CD4-positive, alpha-beta T cell treated with Interleukin-10 for 1 hour (primary cell): Measurements from ENCODE around the gene KISS1R.

Experiments used
- DNase-seq: peaks from one replicate; pipeline ENCODE4 v3.0.0-alpha.2; 2020

Gene KISS1R

DNA sequence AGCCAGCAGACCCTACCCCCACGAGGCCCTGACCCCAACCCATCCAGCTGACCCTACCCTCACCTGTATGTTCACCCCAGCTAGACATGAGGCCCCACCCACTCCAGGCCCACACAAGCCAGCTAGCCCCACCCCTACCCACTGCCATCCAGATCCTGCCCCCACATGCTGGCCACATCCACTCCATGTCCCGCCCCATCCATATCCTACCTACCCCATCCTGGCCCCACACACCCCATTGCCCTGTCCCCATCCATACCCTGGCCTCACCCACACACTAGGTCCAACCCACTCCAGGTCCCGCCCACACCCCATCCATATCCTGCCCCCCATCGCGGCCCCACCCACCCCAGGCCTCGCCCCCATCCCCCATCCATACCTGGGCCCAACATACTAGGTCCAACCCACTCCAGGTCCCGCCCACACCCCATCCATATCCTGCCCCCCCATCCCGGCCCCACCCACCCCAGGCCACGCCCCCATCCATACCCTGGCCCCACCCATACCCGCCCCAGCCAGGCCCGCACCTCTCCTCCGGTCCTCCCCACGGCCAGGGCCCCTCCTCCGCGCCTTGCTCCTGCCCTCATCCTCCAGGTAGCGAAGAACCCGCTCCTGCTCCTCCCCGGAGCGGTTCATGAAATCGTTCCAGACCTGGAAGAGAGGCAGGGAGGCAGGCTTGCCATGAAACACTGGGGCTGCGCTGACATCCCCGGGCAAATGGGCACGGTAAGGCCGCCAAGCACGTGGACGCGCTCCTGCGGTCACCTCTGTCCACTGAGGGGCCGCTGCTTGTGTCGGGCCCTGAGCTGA lies 16.6 kb upstream of the KISS1R start:
- peak; percentile 63 for DNase-seq

DNA sequence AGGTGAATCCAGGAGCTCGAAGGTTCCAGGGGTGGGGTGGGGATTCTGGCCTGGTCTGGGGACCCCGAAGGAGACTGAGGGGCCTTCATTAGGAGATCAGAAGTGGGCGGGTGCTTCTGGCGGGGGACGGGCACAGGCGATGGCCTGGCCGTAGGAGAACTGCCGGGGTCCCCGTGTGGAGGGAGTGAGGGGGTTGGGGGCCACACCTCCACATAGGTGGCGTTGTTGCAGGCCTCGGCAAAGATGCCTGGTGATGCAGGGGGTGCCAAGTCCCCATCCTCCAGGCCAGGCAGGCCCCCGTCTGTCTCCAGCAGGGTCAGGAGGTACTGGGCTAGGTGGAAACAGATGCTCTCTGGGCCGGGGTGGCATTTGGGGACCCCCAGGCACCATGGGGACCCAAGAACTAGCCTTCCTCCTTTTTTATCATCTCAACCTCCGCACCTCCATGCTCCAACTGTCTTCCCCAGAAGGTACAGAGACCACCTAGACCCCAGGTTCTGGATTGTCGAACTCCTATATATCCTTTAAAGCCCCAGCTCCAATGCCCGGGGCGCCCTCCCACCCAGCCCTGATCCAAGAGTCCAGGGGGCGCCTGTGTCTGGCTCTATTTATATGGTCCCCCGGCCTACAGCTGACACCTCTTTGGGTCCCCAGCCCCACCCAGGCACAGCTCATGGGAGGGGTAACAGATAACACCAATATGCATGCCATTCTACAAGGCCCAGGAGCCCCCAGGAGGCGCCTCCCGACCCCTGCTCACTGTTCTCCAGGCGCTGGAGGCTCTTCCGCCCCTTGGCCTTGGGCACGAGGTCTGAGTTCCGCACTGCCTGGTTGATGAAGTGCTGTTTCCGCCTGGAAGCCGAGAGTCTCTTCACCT lies 15.7 kb upstream of the KISS1R start:
- no peak for DNase-seq

DNA sequence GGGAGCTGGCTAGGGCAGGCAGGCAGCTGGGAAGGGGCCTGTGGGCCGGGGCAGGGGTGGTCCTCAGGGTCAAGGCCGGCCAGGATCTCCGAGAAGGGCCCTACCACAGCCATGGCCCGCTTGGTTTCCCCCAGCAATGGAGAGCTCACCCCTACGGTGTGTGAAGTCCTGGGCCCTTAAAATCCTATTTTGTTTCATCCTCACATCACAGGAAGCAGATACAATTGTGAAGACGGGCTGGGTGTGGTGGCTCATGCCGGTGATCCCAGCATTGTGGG lies 15.1 kb upstream of the KISS1R start:
- DNase-seq: no peak

DNA sequence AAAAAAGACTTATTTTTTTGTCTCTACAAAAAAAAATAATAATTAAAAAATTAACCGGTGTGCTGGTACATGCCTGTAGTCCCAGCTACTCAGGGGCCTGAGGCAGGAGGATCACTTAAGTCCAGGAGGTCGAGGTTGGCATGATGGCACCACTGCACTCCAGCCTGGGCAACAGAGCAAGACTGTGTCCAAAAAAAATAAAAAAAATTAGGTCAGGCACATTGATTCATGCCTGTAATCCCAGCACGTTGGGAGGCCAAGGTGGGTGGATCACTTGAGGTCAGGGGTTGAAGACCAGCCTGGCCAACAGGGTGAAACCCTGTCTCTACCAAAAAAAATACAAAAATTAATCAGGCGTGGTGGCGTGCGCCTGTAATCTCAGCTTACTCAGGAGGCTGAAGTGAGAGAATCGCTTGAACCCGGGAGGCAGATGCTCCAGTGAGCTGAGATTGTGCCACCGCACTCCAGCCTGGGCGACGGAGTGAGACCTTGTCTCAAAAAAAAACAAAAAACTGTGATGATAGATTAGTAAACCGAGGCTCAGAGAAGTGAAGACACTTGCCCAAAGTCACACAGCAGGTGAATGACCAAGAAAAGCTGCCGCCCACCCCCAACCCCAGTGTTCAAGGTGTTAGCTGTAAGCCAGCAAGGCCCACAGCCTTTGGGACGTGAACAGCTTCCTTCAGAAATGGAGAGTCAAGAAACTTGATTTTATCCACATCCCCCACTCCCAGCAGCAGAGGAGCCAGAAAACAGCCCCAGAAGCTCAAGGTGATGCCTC lies 14.5 kb upstream of the KISS1R start:
- DNase-seq: no peak

DNA sequence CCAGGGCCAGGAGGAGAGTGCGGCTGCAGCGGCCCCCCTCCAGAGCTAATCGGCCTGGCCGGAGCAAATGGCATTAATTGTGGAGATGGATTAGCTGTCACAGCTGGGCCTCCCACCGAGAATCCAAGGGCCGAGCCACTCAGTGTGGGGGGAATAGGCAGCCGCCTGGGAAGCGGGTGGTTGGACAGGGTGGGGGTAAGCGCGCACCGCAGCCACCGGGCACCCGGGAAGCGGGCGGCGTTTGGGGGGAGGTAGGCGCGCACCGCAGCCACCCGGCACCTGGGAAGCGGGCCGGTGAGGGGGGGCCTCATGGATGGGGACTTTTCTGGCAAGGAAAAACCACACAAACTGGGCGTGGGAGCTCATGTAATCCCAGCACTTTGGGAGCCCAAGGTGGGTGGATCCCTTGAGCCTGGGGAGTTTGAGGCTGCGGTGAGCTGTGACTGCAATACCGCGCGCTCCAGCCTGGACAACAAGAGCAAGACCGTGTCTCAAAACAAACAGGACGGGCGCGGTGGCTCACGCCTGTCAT lies 13.8 kb upstream of the KISS1R start:
- no peak for DNase-seq

DNA sequence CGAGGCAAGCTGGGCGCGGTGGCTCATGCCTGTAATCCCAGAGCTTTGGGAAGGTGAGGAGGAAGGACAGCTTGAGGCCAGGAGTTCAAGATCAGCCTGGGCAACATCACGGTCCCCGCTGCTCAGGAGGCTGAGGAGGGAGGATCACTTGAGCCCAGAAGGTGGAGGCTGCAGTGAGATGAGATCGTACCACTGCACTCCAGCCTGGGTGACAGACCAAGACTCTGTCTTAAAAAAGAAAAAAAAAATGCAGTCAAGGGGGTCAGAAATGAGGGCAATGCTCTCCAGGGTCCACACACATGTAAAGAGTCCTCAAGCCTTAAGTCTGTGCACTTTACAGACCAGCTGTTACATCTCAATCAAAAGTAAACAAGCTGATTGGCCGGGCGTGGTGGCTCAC lies 12.6 kb upstream of the KISS1R start:
- no peak for DNase-seq

DNA sequence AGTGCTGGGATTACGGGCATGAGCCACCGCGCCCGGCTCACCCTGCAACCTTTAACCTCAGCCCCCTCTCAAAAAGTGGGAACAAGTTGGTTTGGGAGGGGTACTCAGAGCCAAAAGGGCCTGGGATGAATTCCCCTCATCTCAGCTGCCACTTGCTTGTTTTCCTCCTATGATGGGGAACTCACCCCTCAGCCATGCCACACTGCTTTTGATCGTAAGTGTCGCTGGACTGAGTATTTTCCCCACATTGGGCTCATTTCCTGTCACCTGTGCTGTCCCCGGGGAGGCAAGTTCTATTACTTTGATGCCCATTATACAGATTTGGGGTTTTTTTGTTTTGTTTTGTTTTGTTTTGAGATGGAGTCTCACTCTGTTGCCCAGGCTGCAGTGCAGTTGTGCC lies 10.7 kb upstream of the KISS1R start:
- peak; percentile 65 for DNase-seq

DNA sequence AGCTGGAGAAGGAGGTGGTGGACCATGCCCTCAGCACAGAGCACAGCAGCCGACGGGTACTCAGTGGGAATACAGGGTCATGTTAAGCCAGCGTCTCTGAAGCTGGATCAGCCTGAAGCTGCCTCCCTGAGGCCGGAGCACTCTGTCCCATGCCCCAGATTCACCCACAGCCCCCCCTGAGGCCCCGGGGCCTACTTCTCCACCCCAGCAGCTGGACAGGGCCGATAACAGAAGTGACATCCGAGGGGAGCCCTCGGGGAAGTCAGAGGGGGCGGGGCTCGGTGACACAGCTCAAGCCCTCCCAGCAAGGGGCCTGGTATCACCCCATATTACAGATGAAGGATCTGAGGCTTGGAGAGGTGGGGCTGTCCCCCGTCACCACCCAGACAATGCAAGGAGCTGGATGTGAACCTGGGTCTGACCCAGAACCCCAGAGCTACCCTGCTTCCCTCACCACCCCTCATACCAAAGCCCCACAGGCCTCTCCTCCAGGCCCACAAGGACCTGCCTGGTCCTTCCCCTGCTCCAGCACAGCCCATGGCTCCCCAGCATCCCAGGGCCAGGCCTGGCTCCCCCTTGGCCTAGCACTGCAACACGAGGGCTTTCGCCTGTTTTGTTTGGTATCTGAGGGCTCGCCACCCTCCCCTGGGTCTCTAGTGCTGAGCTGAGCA lies 9.8 kb upstream of the KISS1R start:
- peak; percentile 52 for DNase-seq

DNA sequence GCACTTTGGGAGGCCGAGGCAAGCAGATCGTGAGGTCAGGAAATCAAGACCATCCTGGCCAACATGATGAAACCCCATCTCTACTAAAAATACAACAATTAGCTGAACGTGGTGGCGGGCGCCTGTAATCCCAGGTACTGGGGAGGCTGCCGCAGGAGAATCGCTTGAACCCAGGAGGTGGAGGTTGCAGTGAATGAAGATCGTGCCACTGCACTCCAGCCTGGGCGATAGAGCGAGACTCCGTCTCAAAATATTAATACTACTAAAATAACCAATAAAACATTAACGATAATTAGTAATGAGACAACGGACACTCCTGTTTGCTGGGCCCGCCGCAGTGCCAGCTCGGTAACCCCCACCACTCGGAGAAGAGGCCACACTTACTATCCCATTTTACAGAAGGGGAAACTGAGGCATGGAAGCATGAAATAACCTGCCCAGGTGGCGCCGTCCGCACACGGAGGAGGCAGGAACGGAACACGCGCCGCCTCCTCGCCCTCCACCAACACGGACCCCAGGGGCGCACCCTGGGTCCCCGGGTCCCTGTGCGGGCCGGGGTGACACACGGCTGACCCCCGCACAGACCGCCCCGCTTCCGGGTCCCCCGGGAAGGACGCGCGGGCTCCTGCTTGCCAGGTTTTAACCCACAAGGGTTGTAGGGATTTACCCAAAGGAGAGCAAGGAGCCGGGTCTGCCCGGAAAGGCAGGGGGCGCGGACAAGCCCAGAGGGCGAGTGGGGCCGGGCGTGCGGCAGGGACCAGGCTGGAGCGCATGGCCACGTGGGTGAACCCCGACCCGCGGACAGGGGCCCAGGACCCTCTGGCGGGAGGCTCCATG lies 5.7 kb upstream of the KISS1R start:
- no peak for DNase-seq

DNA sequence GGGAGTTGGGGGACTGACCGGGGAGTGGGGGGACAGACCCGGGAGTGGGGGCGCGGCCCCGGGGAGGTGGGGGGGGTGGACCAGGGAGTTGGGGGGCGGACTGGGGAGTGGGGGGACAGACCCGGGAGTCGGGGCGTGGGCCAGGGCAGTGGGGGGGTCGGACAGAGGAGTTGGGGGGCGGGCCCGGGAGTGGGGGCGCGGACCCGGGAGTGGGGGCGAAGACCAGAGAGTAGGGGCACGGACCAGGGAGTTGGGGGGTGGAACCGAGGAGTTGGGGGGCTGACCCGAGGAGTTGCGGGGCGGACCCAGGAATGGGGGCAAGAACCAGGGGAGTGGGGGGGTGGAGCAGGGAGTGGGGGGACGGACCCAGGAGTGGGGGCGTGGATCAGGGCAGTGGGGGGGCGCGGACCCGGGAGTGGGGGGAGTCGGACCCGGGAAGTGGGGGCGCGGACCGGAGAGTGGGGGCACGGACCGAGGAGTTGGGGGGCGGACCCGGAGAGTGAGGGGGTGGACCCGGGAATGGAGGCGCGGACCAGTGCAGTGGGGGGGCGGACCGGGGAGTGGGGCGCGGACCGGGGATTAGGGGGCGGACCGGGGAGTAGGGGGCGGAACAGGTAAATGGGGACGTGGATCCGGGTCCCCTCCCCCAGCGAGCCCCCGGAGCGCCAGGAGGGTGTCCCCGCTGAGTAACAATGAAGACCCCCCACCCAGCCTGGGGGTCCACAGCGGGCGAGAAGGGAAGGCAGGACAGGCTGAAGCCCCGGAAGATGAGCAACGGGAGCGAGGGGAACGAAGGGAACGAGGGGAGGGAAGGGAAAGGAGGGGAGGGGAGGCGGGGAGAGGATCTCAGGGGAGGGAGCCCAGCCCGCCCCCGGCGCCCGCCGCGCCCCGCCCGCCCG lies 4.7 kb upstream of the KISS1R start:
- DNase-seq: peak; percentile 61

DNA sequence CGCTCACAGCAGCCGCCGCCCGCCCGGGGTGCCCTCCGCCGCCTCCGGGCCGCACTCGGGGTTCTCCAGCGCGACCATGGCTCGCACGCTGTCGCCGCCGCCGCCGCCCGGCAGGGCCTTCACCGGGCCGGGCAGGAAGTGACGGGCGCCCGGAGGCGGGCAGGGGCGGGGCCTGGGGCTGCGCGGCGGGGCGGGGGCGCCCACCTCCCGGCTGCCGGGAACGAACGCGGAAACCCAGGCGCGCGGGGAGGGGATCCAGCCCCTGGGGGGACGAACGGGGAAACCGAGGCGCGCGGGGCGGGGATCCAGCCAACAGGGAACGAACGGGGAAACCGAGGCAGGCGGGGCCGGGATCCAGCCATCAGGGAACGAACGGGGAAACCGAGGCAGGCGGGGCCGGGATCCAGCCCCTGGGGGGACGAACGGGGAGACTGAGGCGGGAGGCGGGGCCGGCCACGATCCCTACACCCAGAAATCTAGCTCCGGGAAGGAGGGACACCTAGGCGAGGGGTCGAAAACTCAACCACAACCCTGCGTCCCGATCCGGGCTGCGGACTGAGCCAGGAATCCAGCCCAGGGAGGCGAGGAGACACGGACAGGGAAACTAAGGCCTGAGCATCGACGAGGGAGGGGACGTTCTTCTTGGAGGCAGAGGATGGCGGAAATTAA lies 3.9 kb upstream of the KISS1R start, which contains the start of gene R3HDM4:
Gene R3HDM4 (minus strand): TSS at position 140 of the 669 bp plus-strand sequence. CDS start 62 bp downstream, at position 78.
- peak; percentile 92 for DNase-seq

DNA sequence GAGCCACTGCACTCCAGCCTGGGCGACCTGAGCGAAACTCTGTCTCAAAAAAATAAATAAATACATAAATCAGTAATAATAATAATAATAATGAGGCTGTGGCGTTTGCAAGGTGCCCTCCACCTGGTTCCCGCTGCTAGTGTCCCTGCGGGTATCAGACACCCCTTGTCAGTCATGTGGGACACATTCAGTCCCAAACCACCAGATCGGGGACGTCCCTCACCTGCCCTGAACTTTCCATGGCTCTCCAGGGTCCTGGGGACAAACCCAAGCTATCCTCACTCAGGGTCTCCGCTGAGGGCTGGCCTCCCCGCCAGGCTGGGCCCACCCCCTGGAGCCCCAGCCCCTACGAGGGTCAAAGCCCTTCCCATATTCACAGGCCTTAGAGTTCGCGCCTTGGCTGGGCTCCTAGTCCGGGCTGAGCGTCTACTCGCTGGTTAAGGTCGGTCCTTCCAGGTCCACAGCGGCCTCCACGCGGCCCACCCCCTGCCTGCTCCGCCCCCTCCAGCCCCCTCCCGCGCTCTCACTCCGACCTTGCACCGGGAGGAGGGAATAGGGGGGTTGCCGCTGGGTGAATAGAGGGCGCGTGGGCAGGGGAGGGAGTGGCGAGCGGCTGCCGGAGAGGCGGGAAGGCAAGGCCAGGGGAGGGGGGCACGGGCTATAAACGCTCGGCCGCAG lies 349 bp upstream of the KISS1R start:
- no peak for DNase-seq

DNA sequence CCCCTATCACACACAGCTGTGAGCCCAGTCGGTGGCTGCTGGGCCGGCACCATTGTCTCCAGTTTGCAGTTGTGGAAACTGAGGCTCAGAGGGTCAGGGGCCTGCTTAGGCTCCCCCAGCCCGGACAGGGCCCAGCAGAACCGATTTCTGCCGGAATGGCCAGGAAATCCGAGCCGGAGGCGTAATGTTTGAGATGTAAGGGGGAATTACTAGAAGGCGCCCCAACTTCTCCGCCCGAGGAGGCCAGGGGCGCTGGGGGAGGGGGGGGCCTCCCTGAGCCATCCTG lies 962 bp downstream of the KISS1R start:
- DNase-seq: no peak

DNA sequence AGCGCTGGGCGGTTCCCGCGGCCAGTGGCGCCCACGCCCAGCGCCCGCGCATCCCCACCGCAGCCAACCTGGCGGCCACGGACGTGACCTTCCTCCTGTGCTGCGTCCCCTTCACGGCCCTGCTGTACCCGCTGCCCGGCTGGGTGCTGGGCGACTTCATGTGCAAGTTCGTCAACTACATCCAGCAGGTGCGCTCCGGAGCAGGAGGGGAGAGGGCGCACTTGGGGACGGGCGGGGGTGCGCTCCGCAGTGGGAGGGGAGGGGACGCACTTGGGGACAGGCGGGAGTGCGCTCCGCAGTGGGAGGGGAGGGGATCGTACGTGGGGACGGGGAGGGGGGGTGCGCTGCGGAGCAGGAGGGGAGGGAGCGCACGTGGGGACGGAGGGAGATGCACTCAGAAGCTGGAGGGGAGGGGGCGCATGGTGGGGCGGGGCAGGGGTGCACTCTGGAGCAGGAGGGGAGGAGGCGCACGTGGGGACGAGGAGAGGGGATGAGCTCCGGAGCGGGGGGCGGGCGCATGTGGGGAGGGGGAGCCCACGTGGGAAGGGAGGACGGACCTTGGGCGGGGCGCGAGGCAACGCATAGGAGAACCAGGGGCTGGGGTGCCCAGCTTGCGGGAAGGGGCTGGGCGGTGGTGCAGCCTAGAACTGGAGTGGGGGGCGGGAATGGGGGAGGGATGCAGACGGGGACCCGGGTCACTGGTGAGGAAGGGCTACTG lies 1.5 kb downstream of the KISS1R start:
- no peak for DNase-seq

DNA sequence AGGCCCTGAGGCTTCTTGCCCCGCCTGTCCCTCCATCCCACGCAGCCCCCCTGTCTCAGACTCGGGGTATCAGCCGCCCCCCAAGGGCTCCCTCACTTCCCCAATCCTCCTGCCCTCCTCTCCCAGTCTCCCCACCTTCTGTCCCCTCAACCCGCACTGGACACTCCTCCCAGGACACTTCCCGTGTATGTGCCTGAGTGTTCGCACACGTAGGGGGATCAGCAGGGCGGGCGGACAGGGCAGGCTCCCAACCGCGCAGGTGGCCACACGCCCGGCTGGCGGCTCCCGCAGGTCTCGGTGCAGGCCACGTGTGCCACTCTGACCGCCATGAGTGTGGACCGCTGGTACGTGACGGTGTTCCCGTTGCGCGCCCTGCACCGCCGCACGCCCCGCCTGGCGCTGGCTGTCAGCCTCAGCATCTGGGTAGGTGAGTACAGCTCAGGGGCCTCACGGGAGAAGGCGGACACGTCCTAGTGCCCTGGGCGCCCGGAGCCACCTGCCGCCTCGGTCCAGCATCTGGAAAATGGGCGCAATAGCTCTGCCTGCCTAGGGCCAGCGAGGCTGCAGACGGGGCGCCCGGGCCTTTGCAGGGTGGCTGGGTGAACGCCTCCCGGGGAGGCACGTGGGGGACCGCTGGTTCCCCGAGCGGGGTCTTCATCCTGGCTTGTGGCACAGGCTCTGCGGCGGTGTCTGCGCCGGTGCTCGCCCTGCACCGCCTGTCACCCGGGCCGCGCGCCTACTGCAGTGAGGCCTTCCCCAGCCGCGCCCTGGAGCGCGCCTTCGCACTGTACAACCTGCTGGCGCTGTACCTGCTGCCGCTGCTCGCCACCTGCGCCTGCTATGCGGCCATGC lies 2.3 kb downstream of the KISS1R start:
- peak; percentile 47 for DNase-seq

DNA sequence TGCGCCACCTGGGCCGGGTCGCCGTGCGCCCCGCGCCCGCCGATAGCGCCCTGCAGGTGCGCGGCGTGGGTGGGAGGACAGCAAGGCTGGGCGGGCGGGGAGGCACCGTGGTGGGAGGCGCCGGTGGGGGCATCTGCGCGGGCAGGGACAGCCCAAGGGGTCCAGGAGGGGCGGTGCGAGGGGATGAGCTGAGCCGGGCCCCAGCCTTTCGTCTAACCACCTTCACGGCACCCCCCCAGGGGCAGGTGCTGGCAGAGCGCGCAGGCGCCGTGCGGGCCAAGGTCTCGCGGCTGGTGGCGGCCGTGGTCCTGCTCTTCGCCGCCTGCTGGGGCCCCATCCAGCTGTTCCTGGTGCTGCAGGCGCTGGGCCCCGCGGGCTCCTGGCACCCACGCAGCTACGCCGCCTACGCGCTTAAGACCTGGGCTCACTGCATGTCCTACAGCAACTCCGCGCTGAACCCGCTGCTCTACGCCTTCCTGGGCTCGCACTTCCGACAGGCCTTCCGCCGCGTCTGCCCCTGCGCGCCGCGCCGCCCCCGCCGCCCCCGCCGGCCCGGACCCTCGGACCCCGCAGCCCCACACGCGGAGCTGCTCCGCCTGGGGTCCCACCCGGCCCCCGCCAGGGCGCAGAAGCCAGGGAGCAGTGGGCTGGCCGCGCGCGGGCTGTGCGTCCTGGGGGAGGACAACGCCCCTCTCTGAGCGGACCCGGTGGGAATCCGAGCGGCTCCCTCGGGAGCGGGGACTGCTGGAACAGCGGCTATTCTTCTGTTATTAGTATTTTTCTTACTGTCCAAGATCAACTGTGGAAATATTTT lies 3.1 kb downstream of the KISS1R start:
- DNase-seq: peak; percentile 77

DNA sequence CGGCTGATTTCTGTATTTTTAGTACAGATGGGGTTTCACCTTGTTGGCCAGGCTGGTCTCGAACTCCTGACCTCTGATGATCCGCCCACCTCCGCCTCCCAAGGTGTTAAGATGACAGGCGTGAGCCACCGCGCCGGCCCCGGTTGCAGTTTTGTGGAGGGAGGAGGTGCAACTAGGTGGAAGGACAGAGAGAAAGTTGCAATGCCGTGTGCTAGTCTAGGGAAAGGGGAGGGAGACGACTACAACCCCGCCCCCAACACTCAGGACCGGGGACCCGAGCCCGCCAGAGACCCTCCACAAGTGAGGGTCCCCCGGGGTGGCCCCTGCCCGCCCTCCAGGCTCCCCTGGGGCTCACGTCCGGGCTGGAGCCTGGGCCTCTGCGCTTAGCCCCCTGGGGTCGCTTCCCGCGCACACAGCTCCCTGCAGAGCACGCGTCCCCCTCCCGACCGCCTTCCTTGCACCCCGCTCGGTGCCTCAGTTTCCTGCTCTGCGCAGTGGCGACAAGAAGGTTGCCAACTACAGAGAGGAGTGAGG lies 7.5 kb downstream of the KISS1R start:
- no peak for DNase-seq
